ENCODE data around the gene SPOPL.
"Not testable (repeated sequence)": the region's sequence is repeated elsewhere in the genome, so short reads cannot be mapped to it uniquely, and the experiment has no call there.

SPOPL gene

GRCh38 chr2:138531913-138532312 is 30.3 kb downstream of the SPOPL start:
- DNase-seq: no peak

- no peak for DNase-seq
Observed at GRCh38 chr2:138534791-138535190, 33.2 kb downstream of the SPOPL start.

- peak; percentile 19 to 60 for DNase-seq
Observed at GRCh38 chr2:138536302-138536701, 34.7 kb downstream of the SPOPL start.

- no peak for DNase-seq
Observed at GRCh38 chr2:138536740-138537139, 35.2 kb downstream of the SPOPL start.

- no peak for DNase-seq
Observed at GRCh38 chr2:138537170-138537915, 35.8 kb downstream of the SPOPL start.

- not testable (repeated sequence) for DNase-seq
Observed at GRCh38 chr2:138544206-138544605, 42.6 kb downstream of the SPOPL start.

GRCh38 chr2:138548796-138549195 is 47.2 kb downstream of the SPOPL start:
- DNase-seq: no peak

- no peak for DNase-seq
Observed at GRCh38 chr2:138550172-138550571, 48.6 kb downstream of the SPOPL start.

- no peak for DNase-seq
Observed at GRCh38 chr2:138550670-138551287, 49.2 kb downstream of the SPOPL start.

- DNase-seq: no peak
Observed at GRCh38 chr2:138554123-138554522, 52.6 kb downstream of the SPOPL start.

- DNase-seq: no peak
Observed at GRCh38 chr2:138559641-138560040, 58.1 kb downstream of the SPOPL start.

- DNase-seq: no peak
Observed at GRCh38 chr2:138564586-138565229, 63.1 kb downstream of the SPOPL start.

- DNase-seq: no peak
Observed at GRCh38 chr2:138565230-138565598, 63.6 kb downstream of the SPOPL start.

GRCh38 chr2:138572318-138572717 is 70.7 kb downstream of the SPOPL start:
- DNase-seq: no peak

- DNase-seq: no peak
Observed at GRCh38 chr2:138577066-138577465, 75.5 kb downstream of the SPOPL start.

GRCh38 chr2:138579556-138579955 is 78.0 kb downstream of the SPOPL start:
- DNase-seq: no peak

- DNase-seq: no peak
Observed at GRCh38 chr2:138581909-138582308, 80.3 kb downstream of the SPOPL start.

- DNase-seq: no peak
Observed at GRCh38 chr2:138589663-138590062, 88.1 kb downstream of the SPOPL start.

- DNase-seq: no peak
Observed at GRCh38 chr2:138596403-138596802, 94.8 kb downstream of the SPOPL start.

GRCh38 chr2:138600732-138601457 is 99.3 kb downstream of the SPOPL start:
- DNase-seq: no peak

GRCh38 chr2:138601458-138602165 is 100.0 kb downstream of the SPOPL start:
- DNase-seq: no peak

GRCh38 chr2:138602166-138602460 is 100.5 kb downstream of the SPOPL start:
- DNase-seq: peak in 1 of 2 experiments; percentile 38

- DNase-seq: no peak
Observed at GRCh38 chr2:138607746-138608145, 106.2 kb downstream of the SPOPL start.
